Measurements from ENCODE around the gene ENKUR.
"Not testable (repeated sequence)": the region's sequence is repeated elsewhere in the genome, so short reads cannot be mapped to it uniquely, and the experiment has no call there.

The ENKUR gene

DNA sequence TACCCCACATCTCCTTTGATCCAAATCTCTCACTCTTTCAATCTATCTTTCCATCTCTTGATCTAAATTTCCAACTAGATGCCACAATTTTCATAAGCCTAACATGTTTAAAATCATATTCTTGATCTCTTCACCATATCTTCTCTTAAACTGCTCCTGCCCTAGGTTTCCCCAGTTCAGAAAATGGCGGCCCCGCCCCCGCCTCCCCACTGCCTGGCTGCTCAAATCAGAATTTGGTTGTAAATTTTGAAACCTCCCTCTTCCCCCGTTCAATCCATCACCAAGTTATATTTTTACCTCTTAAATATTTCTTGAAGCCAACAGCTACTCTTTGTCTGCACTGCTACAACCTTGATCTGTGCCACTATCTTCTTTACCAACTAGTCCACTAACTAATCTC lies 36.3 kb downstream of the ENKUR start:
- H3K27ac Mint-ChIP-seq: no peak overlapping the region
- peaks cover 14% of the 10 kb centered on the region for H3K27me3 Mint-ChIP-seq (ENCODE audit: low read depth)
- DNase-seq (ENCODE audit: low spot score): no peak
- H3K4me3 Mint-ChIP-seq: no peak overlapping the region
- peaks cover 10% of the 10 kb centered on the region for H3K4me1 Mint-ChIP-seq (ENCODE audit: low read depth)
- no peaks in the 10 kb centered on the region for H3K36me3 Mint-ChIP-seq (ENCODE audit: low read depth)
- H3K9me3 Mint-ChIP-seq: no peaks in the 10 kb centered on the region

DNA sequence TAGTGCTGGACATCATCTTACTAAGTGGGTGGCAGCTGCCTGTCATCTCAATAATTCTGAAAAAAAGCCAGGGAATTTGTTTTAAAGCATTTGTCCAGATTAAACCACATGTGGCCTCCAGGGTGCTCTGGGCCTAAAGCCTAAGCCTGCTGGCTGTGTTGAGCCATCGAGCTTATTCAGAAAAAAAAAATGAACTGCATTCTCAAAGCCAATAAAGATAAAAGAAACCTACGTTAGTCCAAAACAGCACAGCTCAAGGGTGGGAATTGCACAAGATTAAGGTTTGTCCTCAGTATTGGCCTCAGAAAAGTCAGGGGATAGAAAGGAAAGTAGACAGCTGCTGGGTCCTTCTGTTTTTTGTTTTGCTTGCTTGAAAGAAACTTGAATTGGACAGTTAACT lies 41.0 kb downstream of the ENKUR start:
- no peaks in the 10 kb centered on the region for H3K36me3 Mint-ChIP-seq (ENCODE audit: low read depth)
- no peak for DNase-seq (ENCODE audit: low spot score)

DNA sequence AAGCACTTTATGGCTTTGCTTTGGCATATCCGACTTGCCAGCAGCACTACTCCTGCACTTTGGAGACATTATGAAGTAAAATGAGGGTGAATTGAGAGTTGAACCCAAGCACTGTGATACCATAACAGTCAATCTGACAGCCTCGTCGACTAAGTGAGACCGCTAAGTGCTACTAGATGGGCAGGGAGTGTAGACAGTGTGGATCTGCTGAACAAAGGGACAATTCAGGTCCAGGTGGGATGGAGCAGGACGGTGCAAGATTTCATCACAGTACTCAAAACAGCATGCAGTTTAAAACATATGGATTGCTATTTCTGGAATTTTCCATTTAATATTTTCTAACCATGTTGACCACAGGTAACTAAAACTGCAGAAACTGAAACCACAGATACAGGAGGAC lies 42.8 kb downstream of the ENKUR start:
- no peaks in the 10 kb centered on the region for H3K9me3 Mint-ChIP-seq
- H3K36me3 Mint-ChIP-seq (ENCODE audit: low read depth): no peaks in the 10 kb centered on the region
- no peak for DNase-seq (ENCODE audit: low spot score)
- H3K27me3 Mint-ChIP-seq (ENCODE audit: low read depth): peaks cover 2% of the 10 kb centered on the region
- H3K27ac Mint-ChIP-seq: no peak overlapping the region
- no peak overlapping the region for H3K4me3 Mint-ChIP-seq
- peaks cover 4% of the 10 kb centered on the region for H3K4me1 Mint-ChIP-seq (ENCODE audit: low read depth)

More for the DNA sequence above, 41.0 kb downstream of the ENKUR start:
- Mint-ChIP-seq H3K9me3 (no peaks in the 10 kb centered on the region), H3K4me1 (ENCODE audit: low read depth) (peaks cover 4% of the 10 kb centered on the region), H3K27me3 (ENCODE audit: low read depth) (peaks cover 12% of the 10 kb centered on the region), H3K27ac (no peak overlapping the region), H3K4me3 (no peak overlapping the region)

DNA sequence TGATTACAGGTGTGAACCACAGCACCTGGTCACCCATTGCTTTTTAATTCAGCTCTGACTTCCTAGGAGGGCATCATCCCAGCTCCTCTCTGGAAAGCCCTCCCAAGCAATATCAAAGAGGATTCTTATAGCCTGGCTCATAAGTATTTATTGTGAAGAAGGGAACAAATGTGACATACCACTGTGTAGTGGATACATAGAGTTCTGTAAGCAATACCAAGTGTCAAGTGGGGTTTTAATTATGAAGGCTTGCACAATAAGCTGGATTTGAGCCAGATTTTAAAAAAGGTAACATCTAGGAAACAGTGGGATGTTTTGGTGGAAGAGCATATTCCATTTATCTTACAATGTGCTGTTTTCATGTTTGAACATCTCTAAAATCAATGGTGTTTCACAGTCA lies 44.6 kb downstream of the ENKUR start:
- Mint-ChIP-seq H3K4me1 (ENCODE audit: low read depth) (peaks cover 4% of the 10 kb centered on the region), H3K27ac (no peak overlapping the region), H3K4me3 (no peak overlapping the region), H3K27me3 (ENCODE audit: low read depth) (no peaks in the 10 kb centered on the region), H3K9me3 (no peaks in the 10 kb centered on the region), H3K36me3 (ENCODE audit: low read depth) (no peaks in the 10 kb centered on the region)
- no peak for DNase-seq (ENCODE audit: low spot score)

DNA sequence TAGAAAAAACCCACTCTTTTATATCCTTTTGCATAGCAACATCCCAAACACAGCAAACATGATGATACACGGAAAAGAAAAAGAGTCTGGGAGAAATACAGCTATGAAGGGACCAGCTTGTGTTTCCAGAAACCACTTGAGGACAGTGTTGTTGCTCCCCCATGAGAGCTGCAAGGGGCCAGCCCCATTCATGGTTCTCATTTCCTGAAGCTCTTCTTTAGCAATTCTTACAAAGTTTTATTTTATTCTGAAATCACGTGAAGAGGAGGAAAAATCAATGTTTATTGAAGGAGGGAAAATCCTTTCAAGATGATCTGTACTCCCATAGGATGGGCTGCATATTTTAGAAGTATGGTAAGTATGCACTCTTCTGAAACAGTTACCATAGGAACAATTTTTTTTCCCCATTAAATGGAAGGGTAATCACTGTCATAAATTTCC lies 46.1 kb downstream of the ENKUR start:
- no peak for DNase-seq (ENCODE audit: low spot score)
- no peaks in the 10 kb centered on the region for H3K9me3 Mint-ChIP-seq
- H3K4me1 Mint-ChIP-seq (ENCODE audit: low read depth): peaks cover 7% of the 10 kb centered on the region
- no peaks in the 10 kb centered on the region for H3K36me3 Mint-ChIP-seq (ENCODE audit: low read depth)
- H3K27ac Mint-ChIP-seq: no peak overlapping the region
- no peak overlapping the region for H3K4me3 Mint-ChIP-seq
- no peaks in the 10 kb centered on the region for H3K27me3 Mint-ChIP-seq (ENCODE audit: low read depth)

DNA sequence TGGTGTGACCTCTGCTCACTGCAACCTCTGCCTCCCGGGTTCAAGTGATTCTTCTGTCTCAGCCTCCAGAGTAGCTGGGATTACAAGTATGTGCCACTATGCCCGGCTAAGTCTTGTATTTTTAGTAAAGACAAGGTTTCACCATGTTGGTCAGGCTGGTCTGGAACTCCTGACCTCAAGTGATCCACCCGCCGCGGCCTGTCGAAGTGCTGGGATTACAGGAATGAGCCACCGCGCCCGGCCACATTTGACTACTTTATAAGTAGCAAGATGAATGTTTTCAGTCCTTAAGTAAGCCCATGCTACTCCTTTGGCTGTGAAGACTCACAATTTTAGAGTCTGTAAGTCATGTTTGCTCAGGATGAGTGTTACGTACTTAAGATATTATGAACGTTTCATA lies 47.0 kb downstream of the ENKUR start:
- H3K4me3 Mint-ChIP-seq; H3K27me3 Mint-ChIP-seq (ENCODE audit: low read depth); H3K4me1 Mint-ChIP-seq (ENCODE audit: low read depth); H3K36me3 Mint-ChIP-seq (ENCODE audit: low read depth); H3K27ac Mint-ChIP-seq; H3K9me3 Mint-ChIP-seq; DNase-seq (ENCODE audit: low spot score): not testable (repeated sequence)

DNA sequence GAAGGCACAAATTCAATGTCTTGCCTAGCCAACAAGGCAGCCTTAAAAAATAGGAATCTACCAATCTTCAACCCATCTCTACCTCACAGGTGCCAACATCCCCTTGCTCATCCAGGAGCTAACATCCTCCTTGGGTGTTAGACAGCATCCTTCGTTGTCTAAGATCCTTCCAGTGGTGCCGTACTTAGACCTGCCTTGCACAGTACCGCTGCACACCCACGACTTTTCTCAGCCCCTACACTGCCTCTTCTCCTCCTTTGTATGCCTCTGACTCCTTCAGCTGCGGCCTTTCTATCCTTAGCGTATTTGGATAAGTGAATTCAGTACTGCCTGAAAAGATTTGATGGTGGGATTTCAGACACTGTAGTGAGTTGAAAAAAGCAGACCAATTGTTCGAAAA lies 47.6 kb downstream of the ENKUR start:
- Mint-ChIP-seq H3K4me3 (no peak overlapping the region), H3K36me3 (ENCODE audit: low read depth) (no peaks in the 10 kb centered on the region), H3K9me3 (no peaks in the 10 kb centered on the region), H3K27ac (no peak overlapping the region), H3K4me1 (ENCODE audit: low read depth) (peaks cover 7% of the 10 kb centered on the region), H3K27me3 (ENCODE audit: low read depth) (no peaks in the 10 kb centered on the region)
- DNase-seq (ENCODE audit: low spot score): no peak

DNA sequence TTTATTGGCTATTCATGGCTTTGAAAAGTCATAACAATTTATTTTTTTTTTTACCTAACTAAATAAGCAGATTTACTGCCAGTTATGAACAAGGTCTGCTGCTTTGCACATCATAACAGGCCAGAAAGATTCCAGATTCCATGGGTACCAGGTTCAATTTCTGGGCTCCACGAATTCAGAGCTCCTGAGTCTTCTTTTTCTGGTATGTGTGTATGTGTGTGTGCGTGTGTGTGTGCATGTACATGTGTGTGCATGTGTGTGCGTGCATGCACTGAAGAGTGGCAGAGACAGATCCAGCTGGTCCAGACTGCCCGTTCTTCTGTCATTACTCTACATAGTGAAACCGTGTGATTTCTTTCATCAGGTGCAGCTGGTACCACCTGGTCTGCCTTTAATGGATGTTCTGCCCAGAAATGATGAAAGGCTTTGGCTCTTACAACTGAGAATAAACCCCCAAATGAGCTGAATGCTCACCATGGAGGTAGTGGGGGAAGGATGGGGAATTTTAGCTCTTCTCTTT lies 48.9 kb downstream of the ENKUR start:
- H3K27me3 Mint-ChIP-seq (ENCODE audit: low read depth): no peaks in the 10 kb centered on the region
- H3K4me3 Mint-ChIP-seq: no peak overlapping the region
- no peaks in the 10 kb centered on the region for H3K36me3 Mint-ChIP-seq (ENCODE audit: low read depth)
- no peaks in the 10 kb centered on the region for H3K9me3 Mint-ChIP-seq
- H3K4me1 Mint-ChIP-seq (ENCODE audit: low read depth): peaks cover 3% of the 10 kb centered on the region
- H3K27ac Mint-ChIP-seq: no peak overlapping the region
- no peak for DNase-seq (ENCODE audit: low spot score)

DNA sequence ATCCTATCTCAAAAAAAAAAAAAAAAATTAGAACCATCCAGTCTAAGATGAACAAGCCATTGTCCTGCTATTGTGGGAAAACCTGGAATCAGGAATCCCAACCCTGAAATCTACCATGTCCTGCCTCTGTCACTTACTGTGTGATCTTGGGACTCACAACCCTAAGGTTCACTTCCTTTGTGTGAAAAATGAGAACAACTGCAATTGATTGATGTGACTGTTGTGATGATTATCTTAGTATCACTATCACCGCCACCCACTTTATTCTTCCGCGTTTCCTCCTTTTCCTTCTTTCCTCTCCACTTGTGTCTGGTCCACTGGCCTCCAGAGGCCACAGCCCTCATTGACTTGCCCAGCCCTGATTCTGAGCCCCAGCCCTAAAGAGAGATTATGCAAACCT lies 50.9 kb downstream of the ENKUR start:
- Mint-ChIP-seq H3K36me3 (ENCODE audit: low read depth) (no peaks in the 10 kb centered on the region), H3K4me3 (no peak overlapping the region), H3K27me3 (ENCODE audit: low read depth) (peaks cover 3% of the 10 kb centered on the region), H3K27ac (no peak overlapping the region), H3K4me1 (ENCODE audit: low read depth) (peaks cover 3% of the 10 kb centered on the region), H3K9me3 (no peaks in the 10 kb centered on the region)
- no peak for DNase-seq (ENCODE audit: low spot score)

DNA sequence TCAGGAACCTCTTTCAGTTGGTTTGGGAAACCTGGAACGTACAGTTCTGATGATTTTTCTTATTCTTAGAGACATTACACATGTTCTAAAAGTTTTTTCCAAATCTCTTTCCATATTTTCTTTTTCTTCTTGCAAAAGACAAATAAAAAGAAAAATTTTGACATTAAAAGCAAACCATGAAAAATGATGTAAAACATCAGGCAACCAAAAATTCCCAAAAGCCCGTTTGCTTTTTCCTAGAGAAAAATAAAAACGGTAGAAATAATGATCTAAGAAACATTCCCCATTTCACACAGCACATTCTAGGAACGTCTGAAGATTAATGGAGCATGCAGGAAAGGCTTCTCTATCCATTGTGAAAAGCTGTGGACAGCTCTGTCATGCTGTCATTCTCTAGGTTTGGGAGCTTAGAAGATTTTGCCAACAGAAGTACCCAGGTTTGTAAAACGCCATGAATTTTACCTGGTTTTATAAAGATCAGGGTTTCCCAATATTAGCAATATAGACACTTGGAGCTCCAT lies 52.4 kb downstream of the ENKUR start:
- peaks cover 3% of the 10 kb centered on the region for H3K4me1 Mint-ChIP-seq (ENCODE audit: low read depth)
- no peak for DNase-seq (ENCODE audit: low spot score)
- no peak overlapping the region for H3K27ac Mint-ChIP-seq
- no peak overlapping the region for H3K4me3 Mint-ChIP-seq
- H3K27me3 Mint-ChIP-seq (ENCODE audit: low read depth): peaks cover 3% of the 10 kb centered on the region
- H3K9me3 Mint-ChIP-seq: no peaks in the 10 kb centered on the region
- no peaks in the 10 kb centered on the region for H3K36me3 Mint-ChIP-seq (ENCODE audit: low read depth)

DNA sequence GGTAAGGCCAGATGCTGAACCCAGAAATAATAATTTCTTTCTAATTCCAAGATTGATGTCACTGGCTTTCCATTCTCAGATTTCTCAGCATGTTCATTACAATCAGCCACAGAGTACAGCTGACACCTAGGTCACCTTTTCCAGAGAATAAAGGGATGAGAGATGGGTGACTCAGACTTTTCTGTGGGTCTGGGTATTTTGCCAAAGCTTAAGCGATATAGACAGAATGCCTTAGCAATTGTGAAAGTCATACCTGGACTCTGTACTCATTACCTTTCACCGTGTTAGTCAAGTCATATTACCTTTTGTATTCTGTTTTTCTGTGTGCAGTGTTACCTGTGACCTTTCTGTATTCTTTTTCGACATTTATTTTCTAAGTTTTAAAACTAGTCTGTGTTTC lies 53.0 kb downstream of the ENKUR start:
- DNase-seq (ENCODE audit: low spot score): no peak

DNA sequence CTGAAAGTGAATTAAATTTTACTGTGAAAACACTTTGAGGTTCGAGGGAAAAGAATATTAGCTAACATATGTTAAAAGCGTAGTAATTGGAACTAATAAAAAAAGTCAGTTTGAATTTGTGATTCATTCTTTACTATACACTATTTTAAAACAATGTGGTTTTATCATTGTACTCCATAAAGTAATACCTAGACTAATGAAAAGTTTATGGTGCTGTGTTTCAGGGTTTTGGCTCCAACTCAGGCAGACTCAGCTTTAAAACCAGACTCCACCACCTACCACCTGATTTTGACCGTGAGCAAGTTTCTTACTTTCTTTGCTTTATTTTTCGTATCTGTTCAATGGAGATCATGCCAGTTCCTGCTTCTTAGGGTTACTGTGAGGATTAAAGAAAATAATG lies 54.4 kb downstream of the ENKUR start:
- Mint-ChIP-seq H3K4me1 (ENCODE audit: low read depth) (peaks cover 3% of the 10 kb centered on the region), H3K27me3 (ENCODE audit: low read depth) (peaks cover 9% of the 10 kb centered on the region), H3K36me3 (ENCODE audit: low read depth) (no peaks in the 10 kb centered on the region), H3K27ac (no peak overlapping the region), H3K4me3 (no peak overlapping the region), H3K9me3 (no peaks in the 10 kb centered on the region)
- no peak for DNase-seq (ENCODE audit: low spot score)

More for the DNA sequence above, 53.0 kb downstream of the ENKUR start:
- Mint-ChIP-seq H3K9me3 (no peaks in the 10 kb centered on the region), H3K4me3 (no peak overlapping the region), H3K4me1 (ENCODE audit: low read depth) (peaks cover 3% of the 10 kb centered on the region), H3K27me3 (ENCODE audit: low read depth) (peaks cover 3% of the 10 kb centered on the region), H3K36me3 (ENCODE audit: low read depth) (no peaks in the 10 kb centered on the region), H3K27ac (no peak overlapping the region)

DNA sequence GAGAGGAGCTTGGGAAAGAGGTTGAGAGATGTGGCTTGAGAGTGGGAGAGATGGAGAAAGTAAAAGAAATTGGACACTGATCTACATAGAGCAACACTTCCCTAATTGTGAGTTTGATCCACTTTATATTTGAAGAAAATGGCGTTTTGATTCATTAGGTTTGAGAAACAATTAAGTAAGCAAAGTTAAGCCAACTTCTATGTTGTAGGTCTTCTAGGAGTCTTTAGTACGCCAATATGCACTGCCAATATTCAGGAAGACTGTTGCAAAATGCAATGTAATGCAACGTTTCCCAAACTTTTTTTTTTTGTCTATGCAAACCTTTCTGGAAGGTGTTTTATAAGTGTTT lies 56.6 kb downstream of the ENKUR start:
- peaks cover 9% of the 10 kb centered on the region for H3K27me3 Mint-ChIP-seq (ENCODE audit: low read depth)
- DNase-seq (ENCODE audit: low spot score): no peak
- no peak overlapping the region for H3K4me3 Mint-ChIP-seq
- H3K36me3 Mint-ChIP-seq (ENCODE audit: low read depth): no peaks in the 10 kb centered on the region
- no peak overlapping the region for H3K27ac Mint-ChIP-seq
- H3K4me1 Mint-ChIP-seq (ENCODE audit: low read depth): no peaks in the 10 kb centered on the region
- H3K9me3 Mint-ChIP-seq: no peaks in the 10 kb centered on the region

DNA sequence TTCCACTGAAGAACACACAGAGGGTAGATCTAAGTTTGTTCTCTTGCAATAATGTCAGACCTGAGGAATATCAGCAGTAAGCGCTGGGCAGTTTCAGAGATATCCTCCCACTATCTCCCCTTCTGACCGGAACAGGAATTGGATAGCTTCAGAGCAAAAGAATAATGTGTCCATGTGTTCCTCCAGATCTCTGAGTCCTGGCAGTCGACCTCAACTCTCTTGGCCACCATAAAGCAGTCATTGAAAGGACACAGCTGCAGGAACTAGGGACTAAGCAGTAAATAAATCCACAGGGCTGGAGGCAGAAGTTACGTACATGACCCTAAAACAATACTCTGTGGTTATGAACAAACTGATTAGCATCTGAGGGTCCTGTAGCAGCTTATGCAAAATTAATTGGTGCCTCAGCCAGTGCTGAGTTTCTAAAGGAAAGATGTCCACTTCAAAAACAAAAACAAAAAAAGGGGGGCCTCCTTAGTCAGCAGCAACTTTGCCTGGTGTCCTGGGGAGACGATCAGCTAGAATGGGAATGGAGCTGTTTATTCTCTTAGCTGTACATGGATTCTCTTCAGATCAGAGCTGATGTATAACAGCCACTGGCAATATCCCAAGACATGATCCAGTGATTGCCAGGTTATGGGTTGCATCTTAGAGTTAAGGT lies 57.1 kb downstream of the ENKUR start:
- Mint-ChIP-seq H3K36me3 (ENCODE audit: low read depth) (no peaks in the 10 kb centered on the region), H3K4me1 (ENCODE audit: low read depth) (peaks cover under 1% of the 10 kb centered on the region), H3K27ac (no peak overlapping the region), H3K4me3 (no peak overlapping the region), H3K27me3 (ENCODE audit: low read depth) (peaks cover 12% of the 10 kb centered on the region), H3K9me3 (no peaks in the 10 kb centered on the region)
- no peak for DNase-seq (ENCODE audit: low spot score)

Data from T-helper 2 cell treated with Interferon-gamma antibody and Interleukin-4, amounts not matched to agents 5 μg/mL and 100 μg/mL, for 36 hours (primary cell).